Measurements from ENCODE around the gene TFDP1.

TFDP1 gene

GRCh38 chr13:113669755-113670341, 85.3 kb downstream of the TFDP1 start:
- DNase-seq = no peak
- H3K9me3 ChIP-seq (ENCODE audit: control insufficient read depth, low read length) = no peaks in the 10 kb centered on the region
- H3K4me3 ChIP-seq (ENCODE audit: insufficient read depth, low read depth, low read length, poor library complexity, severe bottlenecking) = no peak overlapping the region
- H3K4me1 ChIP-seq (ENCODE audit: control insufficient read depth, insufficient read depth, low read length, poor library complexity, severe bottlenecking) = no peaks in the 10 kb centered on the region
- no peak overlapping the region for H3K27ac ChIP-seq (ENCODE audit: insufficient read depth, low read length, poor library complexity, severe bottlenecking)
- H3K27me3 ChIP-seq (replicated peaks; ENCODE audit: control insufficient read depth, insufficient read depth, low read length, poor library complexity, severe bottlenecking) = no peaks in the 10 kb centered on the region
- no peaks in the 10 kb centered on the region for H3K36me3 ChIP-seq (ENCODE audit: control insufficient read depth, insufficient read depth, low read length)

DNA sequence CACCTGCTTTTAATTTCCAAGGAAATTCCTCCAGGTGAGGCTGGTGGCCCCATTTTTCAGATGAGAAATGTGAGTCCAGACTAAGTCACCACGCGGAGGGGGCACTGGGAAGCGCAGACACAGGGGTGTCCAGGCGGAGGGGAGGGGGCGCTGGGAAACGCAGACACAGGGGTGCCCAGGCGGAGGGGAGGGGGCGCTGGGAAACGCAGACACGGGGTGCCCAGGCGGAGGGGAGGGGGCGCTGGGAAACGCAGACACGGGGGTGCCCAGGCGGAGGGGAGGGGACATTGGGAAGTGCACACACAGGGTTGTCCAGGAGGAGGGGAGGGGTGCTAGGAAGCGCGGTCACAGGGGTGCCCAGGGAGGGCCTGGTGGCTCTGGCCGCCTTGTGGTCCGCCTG, 86.0 kb downstream of the TFDP1 start:
- DNase-seq = no peak
- Histone ChIP-seq H3K27me3 (replicated peaks; ENCODE audit: control insufficient read depth, insufficient read depth, low read length, poor library complexity, severe bottlenecking) (no peaks in the 10 kb centered on the region), H3K36me3 (ENCODE audit: control insufficient read depth, insufficient read depth, low read length) (no peaks in the 10 kb centered on the region), H3K4me1 (ENCODE audit: control insufficient read depth, insufficient read depth, low read length, poor library complexity, severe bottlenecking) (no peaks in the 10 kb centered on the region), H3K27ac (ENCODE audit: insufficient read depth, low read length, poor library complexity, severe bottlenecking) (no peak overlapping the region), H3K9me3 (ENCODE audit: control insufficient read depth, low read length) (no peaks in the 10 kb centered on the region), H3K4me3 (ENCODE audit: insufficient read depth, low read depth, low read length, poor library complexity, severe bottlenecking) (no peak overlapping the region)

DNA sequence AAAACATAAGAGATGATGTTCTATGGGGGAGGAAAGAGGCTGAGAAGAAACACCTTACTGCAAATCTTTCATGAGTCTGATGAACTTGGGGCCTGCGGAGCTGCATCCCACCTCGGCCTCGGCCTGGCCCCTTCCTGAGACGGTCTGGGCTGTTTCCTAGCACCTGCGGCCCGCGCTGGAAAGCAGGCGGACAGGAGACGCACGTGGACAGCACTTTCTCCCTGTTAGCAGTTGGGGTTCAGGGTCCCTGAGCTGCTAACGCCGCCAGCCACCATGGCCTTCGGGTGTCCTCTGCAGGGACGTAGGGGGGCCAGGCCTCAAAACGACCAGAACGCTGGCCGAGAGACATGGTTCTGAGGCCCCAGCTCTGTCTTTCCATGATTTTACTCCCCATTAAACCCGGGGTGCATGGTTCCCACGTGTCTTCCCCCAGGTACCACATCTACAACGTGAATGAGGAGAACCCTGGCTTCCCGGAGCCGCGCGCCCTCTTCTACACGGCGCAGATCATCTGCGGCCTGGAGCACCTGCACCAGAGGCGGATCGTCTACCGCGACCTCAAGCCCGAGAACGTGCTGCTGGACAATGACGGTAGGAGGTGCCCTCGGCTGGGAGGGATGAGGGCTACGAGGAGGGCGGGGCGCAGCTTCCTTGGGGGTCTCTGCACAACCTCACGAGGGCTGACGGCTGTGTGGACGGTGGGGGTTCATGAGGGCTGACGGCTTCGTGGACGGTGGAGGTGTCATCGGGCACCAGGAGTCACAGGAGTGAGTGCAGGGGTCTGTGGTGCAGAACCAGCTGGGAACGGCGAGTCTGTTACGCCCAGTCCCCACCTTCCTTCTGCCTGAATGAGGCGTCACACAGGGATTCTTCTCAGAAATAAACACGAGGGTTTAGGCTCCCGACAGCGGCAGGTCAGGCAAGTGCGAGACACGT, 86.8 kb downstream of the TFDP1 start:
- Histone ChIP-seq H3K27me3 (replicated peaks; ENCODE audit: control insufficient read depth, insufficient read depth, low read length, poor library complexity, severe bottlenecking) (no peaks in the 10 kb centered on the region), H3K4me3 (ENCODE audit: insufficient read depth, low read depth, low read length, poor library complexity, severe bottlenecking) (no peak overlapping the region), H3K9me3 (ENCODE audit: control insufficient read depth, low read length) (no peaks in the 10 kb centered on the region), H3K4me1 (ENCODE audit: control insufficient read depth, insufficient read depth, low read length, poor library complexity, severe bottlenecking) (no peaks in the 10 kb centered on the region), H3K27ac (ENCODE audit: insufficient read depth, low read length, poor library complexity, severe bottlenecking) (no peak overlapping the region), H3K36me3 (ENCODE audit: control insufficient read depth, insufficient read depth, low read length) (no peaks in the 10 kb centered on the region)
- no peak for DNase-seq

- DNase-seq = no peak
- Histone ChIP-seq H3K9me3 (ENCODE audit: control insufficient read depth, low read length) (no peaks in the 10 kb centered on the region), H3K4me3 (ENCODE audit: insufficient read depth, low read depth, low read length, poor library complexity, severe bottlenecking) (no peak overlapping the region), H3K27me3 (replicated peaks; ENCODE audit: control insufficient read depth, insufficient read depth, low read length, poor library complexity, severe bottlenecking) (no peaks in the 10 kb centered on the region), H3K36me3 (ENCODE audit: control insufficient read depth, insufficient read depth, low read length) (no peaks in the 10 kb centered on the region), H3K27ac (ENCODE audit: insufficient read depth, low read length, poor library complexity, severe bottlenecking) (no peak overlapping the region), H3K4me1 (ENCODE audit: control insufficient read depth, insufficient read depth, low read length, poor library complexity, severe bottlenecking) (no peaks in the 10 kb centered on the region)
These were observed 87.6 kb downstream of the TFDP1 start for GRCh38 chr13:113672002-113672651.
